Stimulated activated CD4-positive, alpha-beta T cell treated with anti-CD3 and anti-CD28 coated beads, Interleukin-12 subunit alpha, Interleukin-12 subunit beta, amount 100 ng/mL, for 4 hours (primary cell): ENCODE measurements around the gene CST2.
"Not testable (repeated sequence)": the region's sequence is repeated elsewhere in the genome, so short reads cannot be mapped to it uniquely, and the experiment has no call there.

ENCODE experiments used
- DNase-seq: peaks from one replicate; pipeline ENCODE4 v3.0.0-alpha.2; 2020

CST2 gene

GRCh38 chr20:23826541-23827021 lies at the start of gene CST2:
Gene CST2, minus strand, starts transcription at chr20:23826729. Its CDS starts 69 bp downstream, at chr20:23826660.
- DNase-seq, result no peak

GRCh38 chr20:23875606-23876237 lies 49.2 kb upstream of the CST2 start:
- no peak for DNase-seq

- no peak for DNase-seq
These were observed 48.2 kb upstream of the CST2 start for GRCh38 chr20:23874747-23875146.

GRCh38 chr20:23873370-23874015 lies 47.0 kb upstream of the CST2 start:
- no peak for DNase-seq

- no peak for DNase-seq
These were observed 45.5 kb upstream of the CST2 start for GRCh38 chr20:23872065-23872464.

- DNase-seq, result no peak
These were observed 43.9 kb upstream of the CST2 start for GRCh38 chr20:23870461-23870860.

GRCh38 chr20:23869520-23869919 lies 43.0 kb upstream of the CST2 start:
- no peak for DNase-seq

GRCh38 chr20:23868321-23868720 lies 41.8 kb upstream of the CST2 start:
- DNase-seq, result no peak

GRCh38 chr20:23867152-23867776 lies 40.7 kb upstream of the CST2 start:
- DNase-seq, result no peak

- not testable (repeated sequence) for DNase-seq
These were observed 34.2 kb upstream of the CST2 start for GRCh38 chr20:23860771-23861170.

- no peak for DNase-seq
These were observed 31.6 kb upstream of the CST2 start for GRCh38 chr20:23857962-23858595.

- DNase-seq, result no peak
These were observed 30.2 kb upstream of the CST2 start for GRCh38 chr20:23856736-23857135.

- DNase-seq, result no peak
These were observed 29.7 kb upstream of the CST2 start for GRCh38 chr20:23856226-23856625.

GRCh38 chr20:23841693-23842092 lies 15.2 kb upstream of the CST2 start:
- no peak for DNase-seq

- DNase-seq, result no peak
These were observed 9.2 kb upstream of the CST2 start for GRCh38 chr20:23835716-23836115.

- DNase-seq, result no peak
These were observed 6.4 kb upstream of the CST2 start for GRCh38 chr20:23832775-23833513.

- DNase-seq, result not testable (repeated sequence)
These were observed 5.4 kb upstream of the CST2 start for GRCh38 chr20:23831961-23832360.

- no peak for DNase-seq
These were observed 2.8 kb downstream of the CST2 start for GRCh38 chr20:23823621-23824324.

- no peak for DNase-seq
These were observed 3.4 kb downstream of the CST2 start for GRCh38 chr20:23823111-23823510.

GRCh38 chr20:23820493-23820892 lies 6.0 kb downstream of the CST2 start:
- no peak for DNase-seq

- not testable (repeated sequence) for DNase-seq
These were observed 15.0 kb downstream of the CST2 start for GRCh38 chr20:23811559-23811958.

- DNase-seq, result not testable (repeated sequence)
These were observed 16.2 kb downstream of the CST2 start for GRCh38 chr20:23810349-23810748.
